Activated effector memory CD4-positive, alpha-beta T cell treated with anti-CD3 and anti-CD28 coated beads, Interleukin-2, amount 50 U/mL, for 16 hours (primary cell): ENCODE data around the gene RSPRY1.

Experiments used
- DNase-seq: peaks from one replicate; pipeline ENCODE4 v3.0.0-alpha.2; 2020

RSPRY1 gene

GRCh38 chr16:57152096-57153093, 33.7 kb upstream of the RSPRY1 start:
- DNase-seq, result no peak

- DNase-seq, result no peak
Measured at GRCh38 chr16:57153841-57154240, 32.3 kb upstream of the RSPRY1 start.

GRCh38 chr16:57155702-57156350, 30.3 kb upstream of the RSPRY1 start:
- DNase-seq, result no peak

GRCh38 chr16:57156351-57156703, 29.8 kb upstream of the RSPRY1 start:
- no peak for DNase-seq

GRCh38 chr16:57157533-57157932, 28.6 kb upstream of the RSPRY1 start:
- DNase-seq, result no peak

GRCh38 chr16:57159447-57159846, 26.7 kb upstream of the RSPRY1 start:
- no peak for DNase-seq

GRCh38 chr16:57163842-57164241, 22.3 kb upstream of the RSPRY1 start:
- no peak for DNase-seq

GRCh38 chr16:57165483-57165882, 20.6 kb upstream of the RSPRY1 start:
- no peak for DNase-seq

- DNase-seq, result no peak
Measured at GRCh38 chr16:57165938-57166337, 20.2 kb upstream of the RSPRY1 start.

- DNase-seq, result no peak
Measured at GRCh38 chr16:57166451-57166850, 19.7 kb upstream of the RSPRY1 start.

- DNase-seq, result no peak
Measured at GRCh38 chr16:57166951-57167350, 19.2 kb upstream of the RSPRY1 start.

- no peak for DNase-seq
Measured at GRCh38 chr16:57167538-57167937, 18.6 kb upstream of the RSPRY1 start.

- no peak for DNase-seq
Measured at GRCh38 chr16:57167953-57168352, 18.2 kb upstream of the RSPRY1 start.

GRCh38 chr16:57169327-57169726, 16.8 kb upstream of the RSPRY1 start:
- no peak for DNase-seq

GRCh38 chr16:57172721-57173290, 13.3 kb upstream of the RSPRY1 start:
- DNase-seq, result no peak

- DNase-seq, result no peak
Measured at GRCh38 chr16:57175896-57176295, 10.2 kb upstream of the RSPRY1 start.

GRCh38 chr16:57178196-57178595, 7.9 kb upstream of the RSPRY1 start:
- no peak for DNase-seq

- no peak for DNase-seq
Measured at GRCh38 chr16:57178793-57179212, 7.3 kb upstream of the RSPRY1 start.

- DNase-seq, result no peak
Measured at GRCh38 chr16:57179215-57179828, 6.8 kb upstream of the RSPRY1 start.

- no peak for DNase-seq
Measured at GRCh38 chr16:57184113-57184512, 2.0 kb upstream of the RSPRY1 start.

- DNase-seq, result no peak
Measured at GRCh38 chr16:57184887-57185445, 1.2 kb upstream of the RSPRY1 start.

- DNase-seq, result no peak
Measured at GRCh38 chr16:57185446-57185944, 634 bp upstream of the RSPRY1 start.
